GM12801 (cell line): ENCODE data around the gene ADAMTS17.

Experiments used
- TF ChIP-seq, protein P1 (sequence below): IDR thresholded peaks from one replicate; pipeline ENCODE4 v1.5.1; 2011; ENCODE audit warnings: control low read depth; ENCODE audit not compliant: insufficient read length; ENCODE audit errors: extremely low read depth

The ADAMTS17 gene

DNA sequence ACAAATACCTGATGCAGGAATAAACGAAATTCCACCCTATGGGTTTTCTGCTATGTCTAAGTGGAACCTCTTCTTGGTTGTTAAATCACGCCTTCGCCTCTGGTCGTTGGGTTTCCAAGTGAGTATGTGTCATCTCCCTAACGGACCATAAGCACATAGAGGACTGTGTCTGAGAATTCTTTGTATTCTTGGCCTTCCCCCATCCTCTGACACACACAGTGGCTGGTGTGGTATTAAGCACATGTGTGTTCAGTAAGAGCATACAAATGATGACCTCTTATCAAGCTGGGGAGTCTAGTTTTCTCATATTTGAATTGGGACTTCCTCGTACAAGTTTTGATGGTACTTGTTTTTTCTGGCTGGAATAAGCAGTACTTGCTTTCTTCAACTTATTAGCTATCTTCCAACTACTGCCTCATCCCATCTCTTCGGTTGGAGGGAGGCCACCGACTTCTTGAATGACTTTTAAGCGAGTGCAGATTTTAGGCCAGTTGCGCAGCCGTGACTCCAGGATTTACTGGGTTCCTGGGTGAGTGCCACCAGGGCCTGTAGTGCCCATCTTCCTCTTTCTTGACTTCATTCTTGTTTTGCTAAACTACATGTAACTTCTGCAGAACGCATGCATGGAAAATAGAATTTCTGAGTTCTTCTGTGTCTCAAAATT, 240.2 kb downstream of the ADAMTS17 start:
- TF ChIP-seq, protein P1, sequence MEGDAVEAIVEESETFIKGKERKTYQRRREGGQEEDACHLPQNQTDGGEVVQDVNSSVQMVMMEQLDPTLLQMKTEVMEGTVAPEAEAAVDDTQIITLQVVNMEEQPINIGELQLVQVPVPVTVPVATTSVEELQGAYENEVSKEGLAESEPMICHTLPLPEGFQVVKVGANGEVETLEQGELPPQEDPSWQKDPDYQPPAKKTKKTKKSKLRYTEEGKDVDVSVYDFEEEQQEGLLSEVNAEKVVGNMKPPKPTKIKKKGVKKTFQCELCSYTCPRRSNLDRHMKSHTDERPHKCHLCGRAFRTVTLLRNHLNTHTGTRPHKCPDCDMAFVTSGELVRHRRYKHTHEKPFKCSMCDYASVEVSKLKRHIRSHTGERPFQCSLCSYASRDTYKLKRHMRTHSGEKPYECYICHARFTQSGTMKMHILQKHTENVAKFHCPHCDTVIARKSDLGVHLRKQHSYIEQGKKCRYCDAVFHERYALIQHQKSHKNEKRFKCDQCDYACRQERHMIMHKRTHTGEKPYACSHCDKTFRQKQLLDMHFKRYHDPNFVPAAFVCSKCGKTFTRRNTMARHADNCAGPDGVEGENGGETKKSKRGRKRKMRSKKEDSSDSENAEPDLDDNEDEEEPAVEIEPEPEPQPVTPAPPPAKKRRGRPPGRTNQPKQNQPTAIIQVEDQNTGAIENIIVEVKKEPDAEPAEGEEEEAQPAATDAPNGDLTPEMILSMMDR = no peak

DNA sequence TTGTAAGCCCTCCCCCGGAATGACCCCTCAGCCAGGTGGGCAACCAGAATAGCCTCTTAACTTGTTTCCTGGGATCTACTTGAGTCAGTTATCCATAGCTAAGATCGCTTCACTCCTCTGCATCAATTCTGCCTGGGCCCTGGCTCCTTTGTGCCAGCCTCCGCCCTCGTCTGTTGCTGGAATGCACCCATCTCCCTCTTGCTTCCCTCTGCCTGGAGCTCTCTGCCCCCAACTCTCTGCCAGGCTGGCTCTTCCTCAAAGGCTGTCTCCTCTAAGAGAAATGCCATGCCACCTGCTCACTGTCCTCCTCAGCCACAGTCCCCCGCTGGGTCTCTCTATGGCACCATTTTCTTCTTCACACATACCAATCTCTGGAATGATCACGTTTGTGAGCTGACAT, 240.8 kb downstream of the ADAMTS17 start:
- TF ChIP-seq, protein P1 = no peak

GRCh38 chr15:100099976-100100375, 241.8 kb downstream of the ADAMTS17 start:
- TF ChIP-seq, protein P1 = no peak

DNA sequence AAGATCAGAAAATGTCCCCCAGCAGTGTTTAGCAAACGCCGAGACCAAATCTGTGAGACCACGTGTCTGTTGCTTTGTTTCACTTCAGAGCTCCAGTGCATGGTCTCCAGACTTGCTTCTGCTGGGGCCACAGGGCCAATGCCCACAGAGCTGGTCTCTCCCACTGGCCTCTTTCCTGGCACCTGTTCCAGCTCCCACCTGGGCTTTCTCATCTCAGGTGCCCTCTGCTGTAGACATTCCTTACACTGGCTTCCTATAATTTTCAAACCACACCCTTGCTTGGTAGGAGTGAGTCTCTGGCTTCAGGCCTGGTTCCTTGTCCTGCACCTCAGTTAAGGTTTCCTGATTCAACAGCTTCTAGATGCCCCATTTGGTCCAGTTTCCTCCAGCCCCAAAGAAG, 243.1 kb downstream of the ADAMTS17 start:
- TF ChIP-seq, protein P1 = no peak

GRCh38 chr15:100097342-100098127, 244.2 kb downstream of the ADAMTS17 start:
- TF ChIP-seq, protein P1 = no peak

GRCh38 chr15:100096700-100097099, 245.1 kb downstream of the ADAMTS17 start:
- TF ChIP-seq, protein P1 = no peak

GRCh38 chr15:100096248-100096600, 245.6 kb downstream of the ADAMTS17 start:
- TF ChIP-seq, protein P1 = no peak
